ENCODE data around the gene MBD3L4.
"Not testable (repeated sequence)": the region's sequence is repeated elsewhere in the genome, so short reads cannot be mapped to it uniquely, and the experiment has no call there.

The MBD3L4 gene

DNA sequence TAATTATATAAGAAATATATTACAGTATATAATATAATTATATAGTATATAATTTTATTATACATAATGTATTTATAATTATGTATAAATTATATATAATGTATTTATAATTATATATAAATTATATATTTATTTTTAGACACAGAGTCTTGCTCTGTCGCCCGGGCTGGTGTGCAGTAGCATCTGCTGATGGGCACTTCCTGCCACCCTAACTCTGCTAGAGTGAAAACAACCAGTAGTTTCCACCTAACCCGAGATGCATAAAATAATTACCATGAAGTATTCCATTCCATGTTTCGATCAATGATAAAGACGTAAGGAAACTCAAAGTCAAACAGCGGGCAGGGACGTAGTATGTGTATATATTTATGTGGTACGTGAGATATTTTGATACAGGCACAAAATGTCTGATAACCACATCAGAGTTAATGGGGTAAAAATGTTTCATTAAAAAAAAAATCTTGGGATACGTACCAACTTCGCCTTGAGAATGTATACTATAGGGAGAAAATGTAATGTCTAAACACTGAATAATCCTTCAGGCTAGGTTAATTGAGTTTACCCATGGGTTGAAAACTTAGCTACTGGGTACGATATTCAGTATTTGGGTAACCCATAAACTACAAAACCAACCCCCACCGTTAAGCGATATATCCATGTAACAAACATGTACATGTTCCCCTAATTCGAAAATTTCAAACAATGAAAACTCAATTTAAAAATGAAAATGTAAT, 14.8 kb upstream of the MBD3L4 start:
- DNase-seq; in situ Hi-C loops (cut with MboI; ENCODE audit: low pct_unique_long_range_greater_than_20kb, low sequenced_read_pairs): not testable (repeated sequence)

- DNase-seq; in situ Hi-C loops (cut with MboI; ENCODE audit: low pct_unique_long_range_greater_than_20kb, low sequenced_read_pairs): not testable (repeated sequence)
Measured at GRCh38 chr19:7052896-7053295, 12.9 kb upstream of the MBD3L4 start.

GRCh38 chr19:7051421-7051820, 11.4 kb upstream of the MBD3L4 start:
- DNase-seq: not testable (repeated sequence)

GRCh38 chr19:7049021-7049420, 9.0 kb upstream of the MBD3L4 start, which contains the start of gene MBD3L2:
MBD3L2 (plus strand) TSS chr19:7049321; CDS start chr19:7049374, 53 bp downstream.
- in situ Hi-C loops (cut with MboI; ENCODE audit: low pct_unique_long_range_greater_than_20kb, low sequenced_read_pairs); DNase-seq: not testable (repeated sequence)

More at GRCh38 chr19:7051421-7051820, 11.4 kb upstream of the MBD3L4 start:
- in situ Hi-C loops (cut with MboI; ENCODE audit: low pct_unique_long_range_greater_than_20kb, low sequenced_read_pairs): not testable (repeated sequence)

DNA sequence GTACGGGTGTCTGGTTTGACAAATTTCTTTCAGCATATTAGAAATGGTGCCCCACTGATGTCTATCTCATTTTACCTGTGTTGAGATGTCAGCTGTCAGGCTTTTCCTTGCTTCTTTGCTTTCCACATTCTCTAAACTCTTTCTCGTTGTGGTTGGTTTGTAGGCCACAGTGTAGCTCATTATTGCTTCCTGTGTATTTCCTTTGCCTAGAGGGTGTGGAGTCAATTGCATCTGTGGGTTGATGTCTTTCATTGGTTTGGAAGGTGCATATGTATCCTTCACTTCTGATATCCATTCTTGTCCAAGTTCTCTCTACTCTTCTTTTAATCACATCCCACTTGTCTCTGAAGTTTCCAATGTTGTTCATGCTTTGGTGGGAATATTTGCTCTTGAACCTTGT, 1.6 kb upstream of the MBD3L4 start:
- in situ Hi-C loops (cut with MboI; ENCODE audit: low pct_unique_long_range_greater_than_20kb, low sequenced_read_pairs); DNase-seq: not testable (repeated sequence)

DNA sequence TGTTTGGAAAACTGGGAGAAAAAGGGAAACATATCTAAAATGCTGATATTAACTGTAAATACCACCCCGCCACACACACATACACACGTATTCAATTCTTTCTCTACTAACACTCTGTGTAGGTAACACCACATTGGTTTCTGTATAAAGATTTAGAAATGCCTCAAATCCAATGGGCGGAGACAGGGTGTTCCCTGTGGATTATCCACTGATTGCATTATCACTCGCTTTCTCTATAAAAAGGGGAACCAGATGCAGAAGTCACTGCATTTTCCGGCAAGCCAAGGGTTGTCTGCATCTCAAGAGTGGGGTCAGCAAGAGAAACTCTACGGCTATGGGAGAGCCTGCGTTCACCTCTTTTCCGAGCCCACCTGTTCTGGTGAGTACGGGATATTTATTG, 9.7 kb downstream of the MBD3L4 start, which contains the start of gene MBD3L5:
Gene MBD3L5, plus strand, starts transcription at position 301 of the 400 bp plus-strand sequence. Its CDS starts 34 bp downstream, at position 335.
- in situ Hi-C loops (cut with MboI; ENCODE audit: low pct_unique_long_range_greater_than_20kb, low sequenced_read_pairs); DNase-seq: not testable (repeated sequence)

GRCh38 chr19:7028790-7029189, 11.2 kb downstream of the MBD3L4 start:
- DNase-seq; in situ Hi-C loops (cut with MboI; ENCODE audit: low pct_unique_long_range_greater_than_20kb, low sequenced_read_pairs): not testable (repeated sequence)

GRCh38 chr19:7021331-7021730, 18.6 kb downstream of the MBD3L4 start, which contains the start of gene MBD3L2B:
MBD3L2B (minus strand) TSS chr19:7021431; CDS start chr19:7021397, 34 bp downstream.
- in situ Hi-C loops (cut with MboI; ENCODE audit: low pct_unique_long_range_greater_than_20kb, low sequenced_read_pairs); DNase-seq: not testable (repeated sequence)

GRCh38 chr19:7018828-7019227, 21.2 kb downstream of the MBD3L4 start:
- in situ Hi-C loops (cut with MboI; ENCODE audit: low pct_unique_long_range_greater_than_20kb, low sequenced_read_pairs): no loop called here

GRCh38 chr19:7013678-7014077, 26.3 kb downstream of the MBD3L4 start:
- DNase-seq: peak; percentile 51
- in situ Hi-C loops (cut with MboI; ENCODE audit: low pct_unique_long_range_greater_than_20kb, low sequenced_read_pairs): no loop called here

More at GRCh38 chr19:7018828-7019227, 21.2 kb downstream of the MBD3L4 start:
- DNase-seq: no peak

DNA sequence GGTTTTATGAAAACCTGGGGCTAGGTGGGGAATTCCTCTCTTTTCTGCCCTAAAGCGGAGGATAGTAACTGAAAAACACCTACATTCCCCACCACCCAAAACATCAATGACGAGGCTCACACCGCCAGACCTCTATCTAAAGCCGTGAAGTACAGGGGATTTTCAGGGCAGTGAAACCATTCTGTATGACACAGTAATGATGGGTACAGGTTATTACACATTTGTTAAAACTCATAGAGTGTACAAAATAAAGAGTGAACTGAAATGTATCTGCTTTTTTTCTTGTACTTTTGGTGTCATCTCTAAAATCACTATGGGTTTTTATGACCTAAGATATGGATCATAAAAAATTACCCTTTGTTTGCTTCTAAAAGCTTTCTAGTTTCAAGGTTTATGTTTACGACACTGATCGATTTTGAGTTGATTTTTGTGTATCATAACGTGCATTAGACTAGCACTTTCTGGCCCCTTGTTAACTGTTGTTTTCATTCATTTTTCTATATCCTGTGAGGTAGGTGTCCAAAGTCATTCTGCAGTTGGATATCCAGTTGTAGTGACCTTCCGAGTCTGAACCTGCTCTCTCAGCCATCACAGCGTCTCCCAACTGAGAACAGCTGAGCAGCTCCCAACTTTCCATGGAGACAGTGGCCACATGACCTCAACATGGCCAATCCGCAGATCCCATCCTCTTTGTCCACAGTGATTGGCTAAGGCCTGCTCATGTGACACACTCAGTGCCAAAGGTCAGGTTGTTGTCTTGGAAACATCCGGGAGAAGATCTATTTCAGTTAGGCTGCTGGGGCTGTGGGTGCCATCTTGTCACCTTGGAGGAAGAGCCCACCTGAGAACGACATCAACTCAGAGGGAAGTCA, 29.0 kb downstream of the MBD3L4 start:
- in situ Hi-C loops (cut with MboI; ENCODE audit: low pct_unique_long_range_greater_than_20kb, low sequenced_read_pairs): no loop called here
- DNase-seq: no peak

GRCh38 chr19:7007859-7008258, 32.1 kb downstream of the MBD3L4 start:
- DNase-seq: peak; percentile 40
- in situ Hi-C loops (cut with MboI; ENCODE audit: low pct_unique_long_range_greater_than_20kb, low sequenced_read_pairs): no loop called here

- DNase-seq: no peak
- in situ Hi-C loops (cut with MboI; ENCODE audit: low pct_unique_long_range_greater_than_20kb, low sequenced_read_pairs): no loop called here
Measured at GRCh38 chr19:7006135-7006704, 33.8 kb downstream of the MBD3L4 start.

- DNase-seq: peak; percentile 73
- in situ Hi-C loops (cut with MboI; ENCODE audit: low pct_unique_long_range_greater_than_20kb, low sequenced_read_pairs): no loop called here
Measured at GRCh38 chr19:7004313-7004931, 35.6 kb downstream of the MBD3L4 start.

DNA sequence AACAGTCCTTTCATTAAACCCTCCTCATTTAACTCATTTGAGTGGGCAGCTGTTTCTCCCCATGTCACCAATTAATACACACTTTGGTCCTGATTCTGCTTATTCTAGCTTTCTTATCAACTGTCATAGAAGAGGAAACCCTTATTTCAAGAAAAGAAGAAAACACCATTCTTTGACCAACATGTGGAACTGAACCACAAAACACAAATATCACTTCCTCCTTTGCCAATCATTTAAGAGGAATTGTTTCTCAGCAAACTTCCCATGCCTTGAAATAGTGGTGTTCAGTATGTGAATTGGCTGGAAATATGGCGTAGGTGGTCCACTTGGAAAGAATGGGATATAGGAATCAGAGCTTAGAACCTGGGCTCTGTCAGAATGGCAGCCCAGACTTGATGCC, 39.2 kb downstream of the MBD3L4 start:
- peak; percentile 54 for DNase-seq
- in situ Hi-C loops (cut with MboI; ENCODE audit: low pct_unique_long_range_greater_than_20kb, low sequenced_read_pairs): no loop called here

DNA sequence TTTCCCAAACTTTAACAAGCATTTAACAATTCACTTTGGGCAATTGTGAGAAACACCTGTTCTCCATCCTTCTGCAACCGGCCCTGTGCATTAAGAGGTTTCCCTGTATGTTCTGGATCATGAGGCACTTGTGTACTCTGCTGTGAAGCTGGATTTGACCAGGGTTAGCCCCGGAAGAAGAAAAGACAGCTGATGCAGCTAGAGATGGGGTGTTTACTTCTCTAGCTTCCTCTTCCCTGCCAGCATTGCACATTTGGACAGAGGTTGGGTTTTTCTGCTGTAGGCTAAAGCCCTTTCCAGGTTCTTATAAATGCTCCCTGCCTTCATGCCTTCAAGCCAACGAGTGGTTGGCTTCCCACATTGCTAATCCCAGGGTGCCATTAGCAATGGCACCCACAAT, 39.6 kb downstream of the MBD3L4 start:
- DNase-seq: no peak
- in situ Hi-C loops (cut with MboI; ENCODE audit: low pct_unique_long_range_greater_than_20kb, low sequenced_read_pairs): no loop called here

- in situ Hi-C loops (cut with MboI; ENCODE audit: low pct_unique_long_range_greater_than_20kb, low sequenced_read_pairs): no loop called here
- DNase-seq: no peak
Measured at GRCh38 chr19:6999933-7000332, 40.0 kb downstream of the MBD3L4 start.

GRCh38 chr19:6997679-6998445, 42.1 kb downstream of the MBD3L4 start:
- in situ Hi-C loops (cut with MboI; ENCODE audit: low pct_unique_long_range_greater_than_20kb, low sequenced_read_pairs): no loop called here
- DNase-seq: peak; percentile 62
